Stimulated activated CD4-positive, alpha-beta T cell treated with anti-CD3 and anti-CD28 coated beads, Interleukin-1b, Interleukin-23, amount 100 ng/mL, for 1 hour (primary cell): ENCODE data around the gene SRRM1.
"Not testable (repeated sequence)": the region's sequence is repeated elsewhere in the genome, so short reads cannot be mapped to it uniquely, and the experiment has no call there.

Experiments used
- DNase-seq, 2 donors: peaks; one replicate each; pipeline ENCODE4 v3.0.0-alpha.2; 2020; ENCODE audit warnings: low read depth in 2 of 2

SRRM1 gene

DNA sequence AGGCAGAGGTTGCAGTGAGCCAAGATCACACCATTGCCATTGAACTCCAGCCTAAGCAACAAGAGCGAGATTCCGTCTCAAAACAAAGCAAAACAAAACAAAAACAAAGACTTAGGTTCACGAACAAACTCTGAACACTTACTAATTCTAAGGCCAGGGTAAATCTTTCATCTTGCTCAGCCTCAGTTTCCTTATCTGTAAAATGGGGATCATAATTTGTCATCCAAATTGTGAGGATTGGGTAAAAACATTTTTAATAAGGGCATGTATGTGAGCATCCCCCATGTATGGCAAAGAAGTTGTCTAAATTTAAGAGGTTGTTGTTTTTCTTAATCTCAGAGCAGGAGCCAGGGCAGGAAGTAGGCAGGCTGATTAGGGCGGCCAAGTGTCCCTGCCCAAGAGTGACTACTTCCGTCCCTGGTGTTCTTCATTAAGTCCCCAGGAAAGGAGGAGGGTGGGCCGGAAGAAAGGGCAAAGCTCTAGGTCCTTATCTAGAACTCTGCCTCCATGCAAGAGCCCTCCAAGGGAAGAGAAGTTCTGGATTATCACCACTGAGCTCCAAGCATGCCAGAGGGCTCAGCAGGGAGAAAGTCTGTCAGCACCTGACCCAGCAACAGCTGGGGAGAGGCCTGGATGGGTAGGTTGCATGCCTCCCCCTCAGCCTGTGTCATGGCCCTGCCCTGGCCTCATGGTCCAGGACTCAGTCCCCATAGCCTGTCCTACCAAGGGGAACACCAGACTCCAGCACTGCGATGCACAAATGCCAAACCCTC lies 52.3 kb downstream of the SRRM1 start:
- no peak for DNase-seq

DNA sequence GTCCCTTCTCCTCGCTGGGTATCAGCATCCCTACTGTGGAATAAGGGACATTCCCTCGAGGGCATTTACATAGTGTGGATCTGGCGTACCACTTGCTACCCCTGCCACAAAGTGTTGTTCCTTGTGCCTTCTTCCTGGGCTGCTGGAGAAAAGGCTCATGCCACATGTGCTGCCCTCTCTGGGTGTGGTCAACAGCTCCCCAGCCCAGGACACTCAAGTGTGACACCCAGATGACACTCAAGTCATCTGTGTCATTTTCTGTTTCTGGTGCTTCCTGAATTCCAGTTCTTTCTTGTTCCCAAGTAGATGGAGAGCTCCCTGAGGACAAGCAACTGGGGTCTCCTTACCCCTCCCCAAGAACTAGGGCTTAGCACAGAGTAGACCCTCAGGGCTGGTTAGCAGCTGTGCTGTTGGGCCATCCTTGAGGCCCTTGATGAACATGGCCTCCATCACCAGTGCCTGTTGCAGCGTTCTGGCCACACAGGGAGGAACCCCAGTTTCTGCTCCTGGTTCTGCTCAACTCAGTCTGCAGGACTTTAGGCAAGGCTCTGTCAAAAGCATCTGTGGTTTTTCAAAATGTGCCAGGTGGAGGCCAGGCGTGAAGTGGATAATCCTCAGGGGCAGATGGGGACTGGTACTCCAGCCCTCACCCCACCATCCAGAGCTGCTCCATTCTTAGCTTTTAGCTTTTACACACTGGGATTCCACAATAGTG lies 53.1 kb downstream of the SRRM1 start:
- no peak for DNase-seq

DNA sequence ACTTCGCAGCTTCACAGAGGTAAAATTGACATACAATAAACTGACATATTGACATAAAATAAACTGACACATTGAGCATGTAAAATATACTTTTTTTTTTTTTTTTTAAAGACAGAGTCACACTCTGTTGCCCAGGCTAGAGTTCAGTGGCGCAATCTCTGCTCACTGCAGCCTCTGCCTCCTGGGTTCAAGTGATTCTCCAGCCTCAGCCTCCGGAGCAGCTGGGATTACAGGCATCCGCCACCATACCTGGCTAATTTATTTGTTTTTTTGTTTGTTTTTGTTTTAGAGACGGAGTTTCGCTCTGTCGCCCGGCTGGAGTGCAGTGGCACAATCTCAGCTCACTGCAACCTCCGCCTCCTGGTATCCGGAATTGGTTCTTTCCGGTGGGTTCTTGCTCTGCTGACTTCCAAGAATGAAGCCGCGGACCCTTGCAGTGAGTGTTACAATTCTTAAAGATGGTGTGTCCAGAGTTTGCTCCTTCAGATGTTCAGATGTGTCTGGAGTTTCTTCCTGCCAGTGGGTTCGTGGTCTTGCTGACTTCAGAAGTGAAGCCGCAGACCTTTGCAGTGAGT lies 53.7 kb downstream of the SRRM1 start:
- no peak for DNase-seq

DNA sequence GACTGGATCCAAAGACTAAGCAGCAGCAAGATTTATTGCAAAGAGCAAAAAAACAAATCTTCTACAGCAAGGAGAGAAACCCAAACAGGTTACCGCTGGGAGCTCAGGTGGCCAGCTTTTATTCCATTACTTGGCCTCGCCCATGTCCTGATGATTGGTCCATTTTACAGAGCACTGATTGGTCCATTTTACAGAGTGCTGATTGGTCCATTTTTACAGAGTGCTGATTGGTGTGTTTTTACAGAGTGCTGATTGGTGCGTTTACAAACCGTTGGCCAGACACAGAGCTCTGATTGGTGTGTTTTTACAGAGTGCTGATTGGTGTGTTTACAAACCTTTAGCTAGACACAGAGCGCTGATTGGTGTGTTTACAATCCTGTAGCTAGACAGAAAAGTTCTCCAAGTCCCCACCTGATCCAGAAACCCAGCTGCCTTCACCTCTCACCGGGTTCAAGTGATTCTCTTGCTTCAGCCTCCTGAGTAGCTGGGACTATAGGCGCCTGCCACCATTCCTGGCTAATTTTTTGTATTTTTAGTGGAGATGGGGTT lies 54.4 kb downstream of the SRRM1 start:
- not testable (repeated sequence) for DNase-seq

DNA sequence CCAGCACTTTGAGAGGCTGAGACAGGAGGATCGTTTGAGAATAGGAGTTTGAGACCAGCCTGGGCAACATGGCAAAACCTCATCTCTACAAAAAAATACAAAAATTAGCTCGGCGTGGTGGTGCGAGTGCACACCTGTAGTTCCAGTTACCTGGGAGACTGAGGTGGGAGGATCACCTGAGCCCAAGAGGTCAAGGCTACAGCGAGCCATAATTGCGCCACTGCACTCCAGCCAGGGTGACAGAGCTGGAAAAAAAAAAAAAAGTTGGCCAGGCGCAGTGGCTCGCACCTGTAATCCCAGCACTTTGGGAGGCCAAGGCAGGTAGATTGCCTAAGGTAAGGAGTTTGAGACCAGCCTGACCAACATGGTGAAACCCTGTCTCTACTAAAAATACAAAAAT lies 55.2 kb downstream of the SRRM1 start:
- not testable (repeated sequence) for DNase-seq

DNA sequence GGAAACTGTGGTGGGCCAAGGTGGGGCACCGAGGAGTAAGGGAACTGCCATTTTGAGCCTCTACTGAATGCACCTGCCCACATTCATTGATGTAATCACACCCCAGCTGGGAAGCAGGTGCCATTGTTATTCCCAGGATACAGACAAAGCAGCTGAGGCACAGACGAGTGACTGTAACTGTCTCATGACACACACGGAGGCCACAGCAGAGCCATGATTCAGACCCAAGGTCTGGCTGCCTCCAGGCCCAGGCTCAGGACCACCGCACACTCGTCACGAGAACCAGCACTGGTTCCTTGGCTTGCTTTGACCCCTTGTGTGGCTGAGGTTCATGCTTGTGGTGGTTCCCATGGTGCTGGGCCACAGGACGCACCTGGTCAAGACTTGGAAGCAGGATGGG lies 56.5 kb downstream of the SRRM1 start:
- no peak for DNase-seq

DNA sequence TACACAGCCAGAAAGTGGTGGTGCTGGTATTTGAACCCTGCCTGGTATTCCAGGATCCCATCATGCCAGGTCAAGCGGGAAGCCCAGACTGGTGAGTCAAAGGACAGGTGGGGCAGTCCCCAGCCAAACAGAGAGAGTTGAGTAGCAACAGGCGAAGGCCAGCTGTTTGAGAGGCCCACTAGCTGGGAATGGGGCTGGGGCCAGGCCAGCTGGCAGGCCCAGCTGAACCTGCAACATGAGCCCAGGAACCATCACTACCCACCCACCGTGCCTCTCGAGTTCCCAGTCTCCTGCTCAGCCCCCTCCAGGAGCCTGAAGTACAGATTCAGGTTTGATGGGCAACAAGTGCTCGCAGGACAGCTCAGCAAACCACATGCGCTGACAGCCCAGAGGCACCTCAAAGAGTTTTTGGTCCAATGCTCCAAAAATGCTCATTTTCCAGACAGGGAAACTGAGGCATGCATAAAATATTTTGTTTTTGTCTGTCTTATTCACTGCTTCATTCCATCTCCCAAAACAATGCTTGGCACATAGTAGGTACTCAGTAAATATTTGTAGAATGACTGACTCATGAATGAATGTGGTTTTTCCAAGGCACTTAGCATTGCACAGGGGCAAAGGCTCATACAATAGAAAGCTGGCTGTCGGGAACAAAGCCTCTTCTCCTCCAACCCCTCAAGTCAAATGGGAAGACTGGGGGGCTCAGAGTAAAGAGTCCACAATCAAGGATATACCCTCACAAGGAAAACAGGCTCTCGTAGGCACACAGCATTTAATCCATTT lies 59.6 kb downstream of the SRRM1 start:
- DNase-seq, result no peak

DNA sequence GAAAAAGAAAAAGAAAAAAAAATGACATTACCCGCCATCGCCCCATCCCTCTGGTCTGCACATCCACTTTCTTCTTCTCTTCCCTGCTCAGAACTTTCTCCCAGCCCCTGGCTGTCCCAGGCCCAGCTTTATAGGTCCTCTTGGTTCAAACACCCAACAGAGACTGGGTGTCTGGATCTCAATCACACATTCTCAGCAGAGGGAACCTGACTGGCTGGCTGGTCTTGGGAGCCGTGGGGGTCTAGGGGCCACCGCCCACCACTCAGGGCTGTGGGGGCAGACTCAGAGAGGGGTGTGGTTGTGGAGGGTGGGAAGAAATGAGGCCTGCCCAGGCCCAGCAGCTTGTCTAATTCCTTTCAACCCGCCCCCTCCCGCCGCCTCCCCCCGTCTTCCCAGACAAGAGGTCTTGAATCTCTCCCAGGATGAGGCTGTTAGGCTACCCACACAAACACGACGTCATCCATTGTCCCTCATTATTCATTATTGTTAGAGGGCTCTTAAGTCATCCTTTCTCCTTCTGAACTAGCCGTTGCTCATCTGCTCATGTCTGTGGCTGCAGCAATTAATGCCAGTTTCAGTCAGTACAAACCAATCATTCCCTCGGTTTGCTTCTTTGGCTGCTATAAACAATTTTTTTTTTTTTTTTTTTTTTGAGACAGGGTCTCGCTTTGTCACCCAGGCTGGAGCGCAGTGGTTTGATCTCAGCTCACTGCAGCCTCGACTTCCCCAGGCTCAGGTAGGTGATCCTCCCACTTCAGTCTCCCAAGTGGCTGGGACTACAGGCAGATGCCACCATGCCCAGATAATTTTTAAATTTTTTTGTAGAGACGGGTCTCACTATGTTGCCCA lies 61.5 kb downstream of the SRRM1 start:
- no peak for DNase-seq

DNA sequence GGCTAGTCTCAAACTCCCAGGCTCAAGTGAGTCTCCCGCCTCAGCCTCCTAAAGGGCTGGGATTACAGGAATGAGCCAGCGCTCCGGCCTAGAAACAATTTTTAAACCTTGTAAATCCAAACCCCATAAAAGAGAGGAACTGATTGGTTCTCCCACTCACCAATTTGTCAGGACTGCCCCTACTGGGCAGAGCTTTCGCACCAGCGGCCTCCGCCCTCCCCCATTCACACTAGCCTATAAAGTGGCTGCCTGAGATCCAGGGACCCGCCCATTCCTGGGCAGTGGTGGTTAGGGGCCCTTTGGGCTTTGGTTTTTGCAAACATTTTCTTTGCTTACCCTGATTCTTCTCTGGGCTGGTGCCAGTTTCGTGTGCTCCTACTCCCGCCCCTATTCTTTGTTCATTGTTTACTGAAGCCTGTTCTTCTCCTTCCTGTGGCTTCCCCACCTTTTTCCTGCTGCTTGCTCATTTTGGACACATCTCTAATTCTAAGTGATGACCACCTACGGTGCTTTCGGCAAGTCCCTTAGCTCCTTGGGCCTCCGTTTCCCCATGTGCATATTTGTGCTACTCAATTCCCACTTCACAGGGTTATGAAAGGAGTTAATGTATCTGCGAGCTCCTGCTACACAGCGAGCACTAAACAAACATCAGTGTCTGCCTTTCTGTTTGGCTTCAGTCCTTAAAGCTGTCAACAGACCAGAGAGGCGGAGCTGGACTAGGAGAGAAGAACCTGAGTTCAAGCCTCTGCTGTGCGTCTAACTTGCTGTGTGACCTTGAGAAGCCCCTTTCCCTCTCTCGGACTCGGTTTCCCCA lies 62.4 kb downstream of the SRRM1 start:
- no peak for DNase-seq

DNA sequence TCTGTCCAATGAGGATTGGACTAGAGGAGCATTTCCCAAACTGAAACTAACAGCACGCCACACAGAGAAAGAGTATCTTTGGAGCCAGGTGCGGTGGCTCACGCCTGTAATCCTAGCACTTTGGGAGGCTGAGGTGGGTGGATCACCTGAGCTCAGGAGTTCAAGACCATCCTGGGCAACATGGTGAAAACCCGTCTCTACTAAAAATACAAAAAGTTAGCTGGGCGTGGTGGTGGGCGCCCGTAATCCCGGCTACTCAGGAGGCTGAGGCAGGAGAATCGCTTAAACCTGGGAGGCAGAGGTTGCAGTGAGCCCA lies 62.9 kb downstream of the SRRM1 start:
- DNase-seq, result not testable (repeated sequence)

DNA sequence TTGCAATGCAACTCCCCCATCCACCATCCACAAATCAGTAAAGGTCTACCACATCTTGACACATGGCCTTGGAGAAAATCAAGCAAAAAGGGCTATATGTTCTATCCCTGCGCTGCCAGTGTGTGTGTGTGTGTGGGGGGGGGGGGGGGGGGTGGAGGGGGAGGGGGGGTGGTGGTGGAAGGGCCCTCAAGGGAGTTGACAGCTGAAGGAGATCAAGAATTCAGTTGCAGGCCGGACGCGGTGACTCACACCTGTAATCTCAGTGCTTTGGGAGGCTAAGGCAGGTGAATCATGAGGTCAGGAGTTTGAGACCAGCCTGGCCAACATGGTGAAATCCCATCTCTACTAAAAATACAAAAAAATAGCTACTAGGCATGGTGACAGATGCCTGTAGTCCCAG lies 64.6 kb downstream of the SRRM1 start:
- no peak for DNase-seq

DNA sequence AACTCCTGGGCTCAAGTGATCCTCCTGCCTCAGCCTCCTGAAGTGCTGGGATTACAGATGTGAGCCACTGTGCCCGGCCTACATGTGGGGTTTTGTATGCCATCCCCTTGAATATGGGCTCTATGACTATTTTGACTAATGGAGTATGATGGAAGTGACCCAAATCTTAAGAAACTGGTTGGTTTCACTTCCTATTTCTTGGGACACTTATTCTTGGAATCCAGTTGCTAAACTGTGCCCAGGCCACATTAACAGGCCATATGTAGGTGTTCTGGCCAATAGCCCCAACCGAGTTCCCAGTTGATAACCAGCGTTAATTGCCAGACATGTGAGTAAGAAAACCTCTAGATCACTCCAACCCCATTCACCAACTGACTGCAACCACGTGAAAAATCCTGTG lies 65.8 kb downstream of the SRRM1 start:
- DNase-seq, result no peak

DNA sequence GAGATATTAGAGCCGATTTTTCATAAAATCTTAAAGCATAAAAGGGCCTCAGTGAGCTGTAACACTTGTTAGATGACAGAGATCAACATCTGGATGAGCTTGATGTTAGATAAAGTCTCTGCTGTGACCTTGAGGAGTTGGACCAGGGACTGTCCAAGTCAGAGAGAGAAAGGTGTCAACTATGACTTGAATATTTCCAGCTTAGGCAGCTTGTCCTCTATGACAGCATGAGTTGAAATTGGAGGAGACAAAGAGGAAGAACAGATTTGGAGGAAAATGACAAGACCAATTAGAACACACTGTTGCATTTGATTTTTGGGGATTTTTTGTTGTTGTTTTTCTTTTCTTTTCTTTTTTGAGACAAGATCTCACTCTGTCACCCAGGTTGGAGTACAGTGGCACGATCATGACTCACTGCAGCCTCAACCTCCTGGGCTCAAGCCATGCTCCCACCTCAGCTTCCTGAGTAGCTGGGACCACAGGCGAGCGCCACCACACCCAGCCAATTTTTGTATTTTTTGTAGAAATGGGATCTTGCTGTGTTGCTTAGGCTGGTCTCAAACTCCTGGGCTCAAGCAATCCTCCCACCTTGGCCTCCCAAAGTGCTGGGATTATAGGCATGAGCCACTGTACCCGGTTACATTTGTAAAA lies 66.8 kb downstream of the SRRM1 start:
- DNase-seq, result no peak

DNA sequence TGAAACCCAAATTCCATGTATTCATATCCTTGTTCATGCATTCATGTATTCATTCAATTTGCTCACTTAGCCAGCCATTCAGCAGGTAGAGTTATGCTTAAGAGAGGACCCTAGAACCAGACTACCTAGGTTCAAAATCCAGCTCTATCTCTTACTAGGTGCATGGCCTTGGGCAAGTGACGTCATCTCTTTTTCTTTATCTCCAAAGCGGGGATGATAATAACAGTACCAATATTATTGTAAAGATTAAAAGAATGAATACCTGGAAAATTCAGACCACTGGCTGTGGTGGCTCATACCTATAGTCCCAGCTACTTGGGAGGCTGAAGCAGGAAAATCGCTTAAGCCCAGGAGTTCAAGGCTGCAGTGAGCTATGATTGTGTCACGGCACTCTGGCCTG lies 68.2 kb downstream of the SRRM1 start:
- DNase-seq, result no peak

DNA sequence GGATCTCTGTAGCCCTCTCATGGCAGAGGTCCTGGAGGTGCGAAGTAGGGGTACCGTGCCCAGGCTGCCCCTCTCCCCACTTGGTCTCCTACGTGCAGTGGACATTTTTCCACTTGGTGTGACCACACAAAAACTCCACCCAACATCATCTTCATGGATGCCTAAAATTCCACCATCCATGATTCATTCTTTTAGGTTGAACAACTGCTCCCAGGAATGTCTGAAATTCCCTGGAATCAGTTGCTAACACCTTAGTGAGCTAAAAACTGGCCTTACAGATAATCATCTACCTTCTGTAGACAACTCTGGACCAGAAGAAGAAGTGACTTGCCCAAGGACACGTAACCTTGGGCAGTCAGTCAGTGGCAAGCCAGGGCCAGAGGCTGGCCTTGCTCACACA lies 70.1 kb downstream of the SRRM1 start:
- DNase-seq, result no peak

DNA sequence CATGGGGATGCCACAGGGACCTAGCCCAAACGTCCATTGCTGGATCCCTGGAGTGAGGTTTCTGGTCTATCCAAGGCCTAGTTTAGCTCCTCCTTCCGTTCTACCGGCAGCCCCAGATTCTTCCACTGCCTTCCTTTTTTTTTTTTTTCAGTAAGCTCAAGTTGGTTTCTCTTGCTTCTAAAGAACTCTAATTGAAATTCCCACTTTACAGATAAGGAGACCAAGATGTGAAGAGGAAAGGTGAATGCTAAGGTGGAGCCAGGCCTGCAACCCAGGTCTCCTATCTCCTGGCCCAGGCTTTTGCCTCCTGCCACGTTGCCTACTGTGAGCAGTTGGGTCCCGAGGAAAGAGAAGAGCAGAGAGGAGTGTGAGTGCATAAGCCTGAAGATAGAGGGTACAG lies 70.6 kb downstream of the SRRM1 start:
- DNase-seq, result no peak

DNA sequence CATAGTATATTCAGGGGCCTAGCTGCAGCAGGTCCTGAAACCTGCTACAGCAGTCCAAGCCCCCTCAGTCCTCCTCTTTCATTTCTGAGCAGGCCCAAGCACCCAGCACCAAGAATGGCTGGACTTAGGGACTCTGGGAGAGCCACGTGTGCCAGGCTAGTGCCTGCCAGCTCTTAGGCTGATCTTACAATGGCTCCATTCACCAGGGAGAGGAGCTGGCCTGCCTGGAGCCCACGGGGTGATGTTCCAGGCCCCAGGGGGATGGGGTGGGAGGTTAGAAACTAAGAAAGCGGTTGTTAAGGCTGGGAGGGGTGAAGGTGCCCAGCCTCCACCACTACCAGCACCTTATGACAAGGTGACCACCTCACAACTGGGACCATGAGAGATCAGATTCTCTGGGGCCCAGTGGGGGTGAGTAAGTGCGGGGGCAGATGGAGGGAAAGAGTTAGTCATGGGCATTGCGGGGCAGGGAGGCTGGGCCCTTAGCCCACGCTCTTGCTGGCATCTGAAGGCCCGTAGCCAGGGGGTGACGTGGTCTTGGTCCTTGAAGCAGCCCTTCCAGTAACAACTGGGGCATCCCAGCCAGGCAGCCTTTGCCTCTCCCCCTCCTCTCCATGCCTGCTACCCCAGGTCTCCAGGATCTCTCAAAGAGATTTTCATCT lies 71.9 kb downstream of the SRRM1 start:
- DNase-seq, result no peak

DNA sequence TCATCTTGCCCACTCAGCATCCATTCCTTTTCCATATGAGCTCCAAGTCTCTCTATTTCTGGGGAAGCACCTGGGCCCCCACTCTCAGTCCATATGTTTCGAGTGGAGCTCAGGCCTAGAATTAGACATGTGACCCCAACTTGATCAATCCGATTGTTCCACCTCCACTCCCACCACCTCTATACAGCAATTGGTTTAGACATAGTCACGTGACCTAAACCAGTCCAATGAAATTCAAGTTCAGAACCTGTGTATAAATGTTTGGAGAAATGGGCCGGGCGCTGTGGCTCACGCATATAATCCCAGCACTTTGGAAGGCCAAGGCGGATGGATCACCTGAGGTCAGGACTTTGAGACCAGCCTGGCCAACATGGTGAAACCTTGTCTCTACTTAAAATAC lies 72.6 kb downstream of the SRRM1 start:
- no peak for DNase-seq

DNA sequence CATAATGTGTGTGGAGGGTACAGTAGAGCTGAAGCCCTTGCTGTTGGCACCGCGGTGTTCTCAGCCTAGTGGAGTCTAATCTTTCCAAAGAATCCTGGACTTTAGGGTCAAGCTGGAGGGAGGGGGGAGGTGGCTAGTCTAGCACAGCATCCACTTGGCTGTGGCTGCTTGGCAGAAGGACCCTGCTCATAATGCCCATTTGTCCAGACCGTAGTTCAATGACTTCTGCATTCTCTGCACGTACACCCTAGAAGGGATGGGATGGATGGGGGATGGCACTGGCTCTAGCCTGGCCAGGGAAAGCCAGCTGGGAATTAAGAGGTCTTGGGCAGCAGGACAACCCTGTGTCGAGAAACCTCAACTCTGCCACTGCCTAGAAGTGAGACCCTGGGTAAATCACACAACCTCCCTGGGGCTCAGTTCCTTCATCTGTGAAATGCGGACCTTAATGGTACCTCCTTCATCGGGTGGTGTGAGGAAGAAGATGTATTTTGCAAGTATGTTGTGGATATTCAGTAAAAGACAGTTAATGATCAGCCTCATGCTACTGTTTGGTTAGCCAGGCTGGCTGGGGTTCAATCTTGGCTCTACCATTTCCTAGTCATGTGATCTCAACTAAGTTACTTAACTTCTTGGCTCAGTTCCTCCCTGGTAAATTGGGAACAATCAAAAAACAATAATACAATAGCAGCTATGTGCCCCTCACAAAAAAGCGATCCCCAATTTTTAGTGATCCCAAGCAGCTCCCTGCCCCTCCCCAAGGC lies 75.0 kb downstream of the SRRM1 start:
- no peak for DNase-seq
